Measurements from ENCODE around the gene ZNF511.

- no peak for TF ChIP-seq ZC3H4 (CRISPR knock-in tag; IDR thresholded peaks at IDR 0.05; ENCODE audit: borderline replicate concordance)
- TF ChIP-seq ZFP91 (CRISPR knock-in tag; IDR thresholded peaks at IDR 0.05), result no peak
- TF ChIP-seq, protein P1, sequence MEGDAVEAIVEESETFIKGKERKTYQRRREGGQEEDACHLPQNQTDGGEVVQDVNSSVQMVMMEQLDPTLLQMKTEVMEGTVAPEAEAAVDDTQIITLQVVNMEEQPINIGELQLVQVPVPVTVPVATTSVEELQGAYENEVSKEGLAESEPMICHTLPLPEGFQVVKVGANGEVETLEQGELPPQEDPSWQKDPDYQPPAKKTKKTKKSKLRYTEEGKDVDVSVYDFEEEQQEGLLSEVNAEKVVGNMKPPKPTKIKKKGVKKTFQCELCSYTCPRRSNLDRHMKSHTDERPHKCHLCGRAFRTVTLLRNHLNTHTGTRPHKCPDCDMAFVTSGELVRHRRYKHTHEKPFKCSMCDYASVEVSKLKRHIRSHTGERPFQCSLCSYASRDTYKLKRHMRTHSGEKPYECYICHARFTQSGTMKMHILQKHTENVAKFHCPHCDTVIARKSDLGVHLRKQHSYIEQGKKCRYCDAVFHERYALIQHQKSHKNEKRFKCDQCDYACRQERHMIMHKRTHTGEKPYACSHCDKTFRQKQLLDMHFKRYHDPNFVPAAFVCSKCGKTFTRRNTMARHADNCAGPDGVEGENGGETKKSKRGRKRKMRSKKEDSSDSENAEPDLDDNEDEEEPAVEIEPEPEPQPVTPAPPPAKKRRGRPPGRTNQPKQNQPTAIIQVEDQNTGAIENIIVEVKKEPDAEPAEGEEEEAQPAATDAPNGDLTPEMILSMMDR (IDR thresholded peaks at IDR 0.05 in 2 of 3, conservative IDR thresholded peaks at IDR 0.05 in 1 of 3; ENCODE audit: insufficient read depth in 2 of 3, low read depth in 1 of 3, low read length in 3 of 3), result no peak
- TF ChIP-seq, protein P2, sequence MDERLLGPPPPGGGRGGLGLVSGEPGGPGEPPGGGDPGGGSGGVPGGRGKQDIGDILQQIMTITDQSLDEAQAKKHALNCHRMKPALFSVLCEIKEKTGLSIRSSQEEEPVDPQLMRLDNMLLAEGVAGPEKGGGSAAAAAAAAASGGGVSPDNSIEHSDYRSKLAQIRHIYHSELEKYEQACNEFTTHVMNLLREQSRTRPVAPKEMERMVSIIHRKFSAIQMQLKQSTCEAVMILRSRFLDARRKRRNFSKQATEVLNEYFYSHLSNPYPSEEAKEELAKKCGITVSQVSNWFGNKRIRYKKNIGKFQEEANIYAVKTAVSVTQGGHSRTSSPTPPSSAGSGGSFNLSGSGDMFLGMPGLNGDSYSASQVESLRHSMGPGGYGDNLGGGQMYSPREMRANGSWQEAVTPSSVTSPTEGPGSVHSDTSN (CRISPR knock-in tag; IDR thresholded peaks at IDR 0.05; ENCODE audit: low read depth), result no peak
- TF ChIP-seq, protein P2 (tag; conservative IDR thresholded peaks at IDR 0.05; ENCODE audit: low read depth), result no peak
- no peak for TF ChIP-seq ZBTB17 (CRISPR knock-in tag; IDR thresholded peaks at IDR 0.05)
- no peak for TF ChIP-seq MXD1 (CRISPR knock-in tag; IDR thresholded peaks at IDR 0.05; ENCODE audit: borderline replicate concordance, poor library complexity, severe bottlenecking)
- no peak for TF ChIP-seq HCFC1 (IDR thresholded peaks at IDR 0.05; ENCODE audit: low read depth, low read length)
These were observed 48.0 kb downstream of the ZNF511 start for GRCh38 chr10:133356549-133357284.

Data from K562 (cell line).